ENCODE data around the gene ATP6V0A1.
A peak's percentile ranks its signal among the peaks of the same experiment; 100 is the strongest.
"Not testable (repeated sequence)": the region's sequence is repeated elsewhere in the genome, so short reads cannot be mapped to it uniquely, and the experiment has no call there.

The ATP6V0A1 gene

GRCh38 chr17:42548070-42548837, 89.6 kb downstream of the ATP6V0A1 start:
- in situ Hi-C loops (cut with MboI; ENCODE audit: low sequenced_read_pairs, unreplicated experiment) = no loop called here
- peak; percentile 74 for TF ChIP-seq CTCF (IDR thresholded peaks at IDR 0.05; ENCODE audit: borderline replicate concordance, control extremely low read depth, extremely low read depth, insufficient read depth, missing control alignments)
- peak; percentile 94 for DNase-seq (ENCODE audit: low spot score)

GRCh38 chr17:42548993-42549755, 90.5 kb downstream of the ATP6V0A1 start:
- in situ Hi-C loops (cut with MboI; ENCODE audit: low sequenced_read_pairs, unreplicated experiment) = no loop called here
- no peak for TF ChIP-seq CTCF (IDR thresholded peaks at IDR 0.05; ENCODE audit: borderline replicate concordance, control extremely low read depth, extremely low read depth, insufficient read depth, missing control alignments)
- no peak for DNase-seq (ENCODE audit: low spot score)

GRCh38 chr17:42552736-42553135, 94.1 kb downstream of the ATP6V0A1 start, which contains the start of gene HSD17B1:
TSS of gene HSD17B1 (plus strand) at chr17:42552923. CDS start at chr17:42552934, 11 bp downstream.
- DNase-seq (ENCODE audit: low spot score); in situ Hi-C loops (cut with MboI; ENCODE audit: low sequenced_read_pairs, unreplicated experiment): not testable (repeated sequence)

- in situ Hi-C loops (cut with MboI; ENCODE audit: low sequenced_read_pairs, unreplicated experiment) = no loop called here
- no peak for DNase-seq (ENCODE audit: low spot score)
- TF ChIP-seq CTCF (IDR thresholded peaks at IDR 0.05; ENCODE audit: borderline replicate concordance, control extremely low read depth, extremely low read depth, insufficient read depth, missing control alignments) = no peak
Observed at GRCh38 chr17:42553161-42553818, 94.6 kb downstream of the ATP6V0A1 start.

GRCh38 chr17:42553866-42554249, 95.2 kb downstream of the ATP6V0A1 start:
- TF ChIP-seq CTCF (IDR thresholded peaks at IDR 0.05; ENCODE audit: borderline replicate concordance, control extremely low read depth, extremely low read depth, insufficient read depth, missing control alignments) = no peak
- in situ Hi-C loops (cut with MboI; ENCODE audit: low sequenced_read_pairs, unreplicated experiment) = no loop called here
- no peak for DNase-seq (ENCODE audit: low spot score)

GRCh38 chr17:42554250-42555121, 95.8 kb downstream of the ATP6V0A1 start:
- in situ Hi-C loops (cut with MboI; ENCODE audit: low sequenced_read_pairs, unreplicated experiment) = no loop called here
- no peak for TF ChIP-seq CTCF (IDR thresholded peaks at IDR 0.05; ENCODE audit: borderline replicate concordance, control extremely low read depth, extremely low read depth, insufficient read depth, missing control alignments)
- peak; percentile 94 for DNase-seq (ENCODE audit: low spot score)
